Psoas muscle (tissue), 8 donors: ENCODE data around the gene ALDH7A1. TPM values are rescaled to one million over a fixed set of nuclear protein-coding genes. Genes with fewer than 3 reads are reported as not detected.

Experiments
- ATAC-seq, 4 donors: fragments of 200-7000 bp; cut with Tn5 transposase; one replicate each; pipeline ENCODE4 v1.9.1; 2020; ENCODE audit warnings: moderate library complexity in 3 of 4, mild to moderate bottlenecking in 2 of 4
- DNase-seq, 2 donors: peaks; one replicate each; pipeline ENCODE4 v3.0.0-alpha.2; 2020
- H3K27ac ChIP-seq: fragments of 200-600 bp; one replicate; pipeline ENCODE4 v1.8.0; 2022
- H3K27me3 ChIP-seq, 3 donors: fragments of 200-600 bp in 1 of 3; one replicate each; pipeline versions ENCODE4 v1.6.1 to v1.8.0; 2013 to 2022; ENCODE audit warnings: low read length in 2 of 3, mild to moderate bottlenecking in 2 of 3, moderate library complexity in 1 of 3; ENCODE audit not compliant: insufficient read depth in 3 of 3
- H3K36me3 ChIP-seq, 2 donors: fragments of 200-600 bp in 1 of 2; one replicate each; pipeline versions ENCODE4 v1.6.1 to v1.8.0; 2013 to 2022; ENCODE audit warnings: low read depth in 1 of 2, mild to moderate bottlenecking in 1 of 2, moderate library complexity in 1 of 2; ENCODE audit not compliant: insufficient read depth in 1 of 2
- H3K4me1 ChIP-seq: fragments of 200-600 bp; one replicate; pipeline ENCODE4 v1.8.0; 2022
- H3K4me3 ChIP-seq: fragments of 200-600 bp; one replicate; pipeline ENCODE4 v1.8.0; 2022; ENCODE audit warnings: mild to moderate bottlenecking
- H3K9me3 ChIP-seq: fragments of 200-600 bp; one replicate; pipeline ENCODE4 v1.8.0; 2022
- CTCF ChIP-seq: fragments of 200-600 bp; IDR thresholded peaks from one replicate; pipeline ENCODE4 v1.8.0; 2022; ENCODE audit warnings: antibody characterized with exemption
- WGBS, 3 donors: extraction: QIAGEN DNeasy Blood & Tissue Kit; methylation state at CpG; one replicate each; pipeline versions ENCODE4 v1.1.6 to v1.1.7; 2013; 5-methylcytosine and 5-hydroxymethylcytosine counted together
- intact Hi-C, 2 donors: fragments of 100-400 bp; cut with DNase I; formaldehyde crosslinking; loops; one replicate each; pipeline versions ENCODE4 v1.11.0 to v1.14.2; 2022
- polyA plus RNA-seq, 3 donors: library from polyadenylated mRNA; stranded (reverse); fragments of 200-250 nt; gene quantifications; one replicate each; pipeline ENCODE4 v1.2.3, GENCODE V29; 2013
- total RNA-seq, 4 donors: library from RNA; stranded (reverse); fragmentation: NEBNext Ultra II Directional in 2 of 4; extraction: Animal tissue kit (Norgen Biotek cat#: 25700) in 2 of 4; gene quantifications; one replicate each; pipeline versions ENCODE4 v1.2.1 to v1.2.4, GENCODE V29; 2021 to 2023
- donor health status: healthy with polysubstance abuse.
- donor health status: DM: no; HTN: no; CAD: no; lungs with moderate emphysema.
- donor health status: Bipolar disorder and iron deficiency.
- donor health status: healthy.
- donor health status: DM: yes; HTN: yes; CAD: no.
- donor health status: DM: no; HTN: no; CAD: no.
- donor health status: DM: no; HTN: no; CAD: no.
- donor health status: DM: yes; HTN: yes; CAD: no.

ALDH7A1 gene
- total and polyA plus RNA-seq, 7 donors: 7.4 to 26.7 (median 8.8) TPM

GRCh38 chr5:126527158-126527557 lies 67.9 kb downstream of the ALDH7A1 start:
- Histone ChIP-seq H3K27me3 (no peaks in the 10 kb centered on the region), H3K27ac (no peak overlapping the region), H3K4me1 (no peaks in the 10 kb centered on the region), H3K4me3 (no peak overlapping the region), H3K36me3 (no peaks in the 10 kb centered on the region), H3K9me3 (no peaks in the 10 kb centered on the region)
- WGBS, 3 donors: 77 to 92% (median 89%) methylated on average over 1 of the region's 1 CpG
- no peak for DNase-seq
- TF ChIP-seq CTCF: no peak
- intact Hi-C loops: no loop called here
- no peak for ATAC-seq

GRCh38 chr5:126526493-126526892 lies 68.5 kb downstream of the ALDH7A1 start:
- Histone ChIP-seq H3K9me3 (no peaks in the 10 kb centered on the region), H3K27me3 (no peaks in the 10 kb centered on the region), H3K36me3 (no peaks in the 10 kb centered on the region), H3K27ac (no peak overlapping the region), H3K4me3 (no peak overlapping the region), H3K4me1 (no peaks in the 10 kb centered on the region)
- DNase-seq: no peak
- no peak for TF ChIP-seq CTCF
- intact Hi-C loops: no loop called here
- no peak for ATAC-seq

- Histone ChIP-seq H3K4me1 (no peaks in the 10 kb centered on the region), H3K4me3 (no peak overlapping the region), H3K27me3 (no peaks in the 10 kb centered on the region), H3K27ac (no peak overlapping the region), H3K9me3 (no peaks in the 10 kb centered on the region), H3K36me3 (no peaks in the 10 kb centered on the region)
- DNase-seq (peak; percentile 55 to 75), ATAC-seq (peak in 2 of 4 donors; percentile 37 to 47)
- intact Hi-C loops: no loop called here
- 34 to 48% (median 40%) methylated on average over 5 of the region's 5 CpGs for WGBS, 3 donors
- no peak for TF ChIP-seq CTCF
These were observed 69.3 kb downstream of the ALDH7A1 start for GRCh38 chr5:126525630-126526245.

GRCh38 chr5:126523818-126524510 lies 71.1 kb downstream of the ALDH7A1 start:
- DNase-seq (no peak), ATAC-seq (no peak)
- H3K36me3 ChIP-seq: no peaks in the 10 kb centered on the region
- H3K4me1 ChIP-seq: no peaks in the 10 kb centered on the region
- intact Hi-C loops: no loop called here
- no peaks in the 10 kb centered on the region for H3K27me3 ChIP-seq
- H3K4me3 ChIP-seq: no peak overlapping the region
- no peaks in the 10 kb centered on the region for H3K9me3 ChIP-seq
- TF ChIP-seq CTCF: no peak
- no peak overlapping the region for H3K27ac ChIP-seq
- WGBS, 3 donors: 52 to 71% (median 55%) methylated on average over 8 of the region's 8 CpGs

GRCh38 chr5:126521130-126521529 lies 73.9 kb downstream of the ALDH7A1 start:
- Histone ChIP-seq H3K4me1 (no peaks in the 10 kb centered on the region), H3K9me3 (no peaks in the 10 kb centered on the region), H3K27me3 (no peaks in the 10 kb centered on the region), H3K4me3 (no peak overlapping the region), H3K27ac (no peak overlapping the region), H3K36me3 (no peaks in the 10 kb centered on the region)
- DNase-seq (no peak), ATAC-seq (no peak)
- intact Hi-C loops: no loop called here
- TF ChIP-seq CTCF: no peak
